IMR-90 (cell line): Measurements from ENCODE around the gene LUC7L2.
A peak's percentile ranks its signal among the peaks of the same experiment; 100 is the strongest.

Source experiments
- BHLHE40 ChIP-seq: fragments of 150-350 bp; IDR thresholded peaks from 2 replicates; pipeline ENCODE4 v1.6.1; 2016; ENCODE audit warnings: mild to moderate bottlenecking, low read depth, low read length
- CEBPB ChIP-seq: IDR thresholded peaks from 2 replicates; pipeline ENCODE4 v1.6.1; 2012; ENCODE audit warnings: low read depth, low read length, improper control_type of control experiment
- CHD1 ChIP-seq: IDR thresholded peaks from 2 replicates; pipeline ENCODE4 v1.6.1; 2012; ENCODE audit warnings: low read depth, low read length, improper control_type of control experiment
- CTCF ChIP-seq: conservative IDR thresholded peaks from 2 replicates; pipeline ENCODE4 v1.5.1; 2012; ENCODE audit warnings: mild to moderate bottlenecking, low read depth, low read length, improper control_type of control experiment
- FOS ChIP-seq: fragments of 150-350 bp; IDR thresholded peaks from 2 replicates; pipeline ENCODE4 v1.6.1; 2016; ENCODE audit warnings: low read depth, low read length
- MAFK ChIP-seq: IDR thresholded peaks from 2 replicates; pipeline ENCODE4 v1.6.1; 2012; ENCODE audit warnings: low read depth, low read length, improper control_type of control experiment
- POLR2A ChIP-seq: IDR thresholded peaks from 2 replicates; pipeline ENCODE4 v1.6.1; 2012; ENCODE audit warnings: mild to moderate bottlenecking, low read depth, low read length
- RAD21 ChIP-seq: IDR thresholded peaks from 2 replicates; pipeline ENCODE4 v1.6.1; 2012; ENCODE audit warnings: low read length, improper control_type of control experiment
- RFX5 ChIP-seq: IDR thresholded peaks from 2 replicates; pipeline ENCODE4 v1.8.0; 2012; ENCODE audit warnings: low read depth, mild to moderate bottlenecking, low read length, moderate library complexity
- USF2 ChIP-seq: fragments of 150-350 bp; IDR thresholded peaks from 2 replicates; pipeline ENCODE4 v1.6.1; 2017; ENCODE audit warnings: mild to moderate bottlenecking, antibody characterized with exemption, low read length, low read depth

GRCh38 chr7:139341776-139342226 lies 17.9 kb upstream of the LUC7L2 start:
- TF ChIP-seq CTCF (no peak), POLR2A (no peak), FOS (no peak), CEBPB (no peak), USF2 (no peak), BHLHE40 (no peak), MAFK (no peak), RAD21 (no peak), RFX5 (peak; percentile 31; the same call in 1 of the 2 replicates), CHD1 (no peak)
